Measurements from ENCODE around the gene OR10J1.

GRCh38 chr1:159483501-159483900 lies 44.0 kb downstream of the OR10J1 start:
- TF ChIP-seq POLR2A (IDR thresholded peaks at IDR 0.05): no peak
- TF ChIP-seq, protein P1, sequence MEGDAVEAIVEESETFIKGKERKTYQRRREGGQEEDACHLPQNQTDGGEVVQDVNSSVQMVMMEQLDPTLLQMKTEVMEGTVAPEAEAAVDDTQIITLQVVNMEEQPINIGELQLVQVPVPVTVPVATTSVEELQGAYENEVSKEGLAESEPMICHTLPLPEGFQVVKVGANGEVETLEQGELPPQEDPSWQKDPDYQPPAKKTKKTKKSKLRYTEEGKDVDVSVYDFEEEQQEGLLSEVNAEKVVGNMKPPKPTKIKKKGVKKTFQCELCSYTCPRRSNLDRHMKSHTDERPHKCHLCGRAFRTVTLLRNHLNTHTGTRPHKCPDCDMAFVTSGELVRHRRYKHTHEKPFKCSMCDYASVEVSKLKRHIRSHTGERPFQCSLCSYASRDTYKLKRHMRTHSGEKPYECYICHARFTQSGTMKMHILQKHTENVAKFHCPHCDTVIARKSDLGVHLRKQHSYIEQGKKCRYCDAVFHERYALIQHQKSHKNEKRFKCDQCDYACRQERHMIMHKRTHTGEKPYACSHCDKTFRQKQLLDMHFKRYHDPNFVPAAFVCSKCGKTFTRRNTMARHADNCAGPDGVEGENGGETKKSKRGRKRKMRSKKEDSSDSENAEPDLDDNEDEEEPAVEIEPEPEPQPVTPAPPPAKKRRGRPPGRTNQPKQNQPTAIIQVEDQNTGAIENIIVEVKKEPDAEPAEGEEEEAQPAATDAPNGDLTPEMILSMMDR (IDR thresholded peaks at IDR 0.05 in 8 of 11, conservative IDR thresholded peaks at IDR 0.05 in 3 of 11): no peak

All from spleen (tissue), 7 donors.